ENCODE measurements around the gene ISG15.

Gene ISG15

GRCh38 chr1:1043411-1043810, 30.1 kb downstream of the ISG15 start:
- Histone ChIP-seq H3K4me3 (ENCODE audit: low read depth, low read length) (no peak overlapping the region), H3K9me3 (ENCODE audit: control insufficient read depth, low read length) (no peaks in the 10 kb centered on the region), H3K9ac (no peak overlapping the region), H3K36me3 (ENCODE audit: control insufficient read depth, insufficient read depth, low read length) (no peaks in the 10 kb centered on the region), H2AFZ (no peak overlapping the region), H3K27me3 (ENCODE audit: control insufficient read depth, insufficient read depth, low read length) (no peaks in the 10 kb centered on the region), H3K79me2 (no peaks in the 10 kb centered on the region), H3K4me1 (peaks cover 3% of the 10 kb centered on the region), H3K27ac (no peak overlapping the region), H3K4me2 (ENCODE audit: low read length) (no peak overlapping the region)
- no peak for TF ChIP-seq CTCF (IDR thresholded peaks at IDR 0.05)

GRCh38 chr1:1043921-1044320, 30.6 kb downstream of the ISG15 start:
- H3K4me2 ChIP-seq (ENCODE audit: low read length) = no peak overlapping the region
- H3K36me3 ChIP-seq (ENCODE audit: control insufficient read depth, insufficient read depth, low read length) = no peaks in the 10 kb centered on the region
- no peak overlapping the region for H2AFZ ChIP-seq
- no peak for TF ChIP-seq CTCF (IDR thresholded peaks at IDR 0.05)
- H3K4me1 ChIP-seq = peaks cover 3% of the 10 kb centered on the region
- no peak overlapping the region for H3K27ac ChIP-seq
- H3K79me2 ChIP-seq = no peaks in the 10 kb centered on the region
- no peaks in the 10 kb centered on the region for H3K27me3 ChIP-seq (ENCODE audit: control insufficient read depth, insufficient read depth, low read length)
- no peak overlapping the region for H3K4me3 ChIP-seq (ENCODE audit: low read depth, low read length)
- H3K9ac ChIP-seq = no peak overlapping the region
- no peaks in the 10 kb centered on the region for H3K9me3 ChIP-seq (ENCODE audit: control insufficient read depth, low read length)

- no peaks in the 10 kb centered on the region for H3K9me3 ChIP-seq (ENCODE audit: control insufficient read depth, low read length)
- no peak overlapping the region for H2AFZ ChIP-seq
- H3K9ac ChIP-seq = no peak overlapping the region
- no peak overlapping the region for H3K27ac ChIP-seq
- no peak for TF ChIP-seq CTCF (IDR thresholded peaks at IDR 0.05)
- no peaks in the 10 kb centered on the region for H3K79me2 ChIP-seq
- no peaks in the 10 kb centered on the region for H3K36me3 ChIP-seq (ENCODE audit: control insufficient read depth, insufficient read depth, low read length)
- H3K4me2 ChIP-seq (ENCODE audit: low read length) = no peak overlapping the region
- H3K4me1 ChIP-seq = peaks cover 3% of the 10 kb centered on the region
- H3K27me3 ChIP-seq (ENCODE audit: control insufficient read depth, insufficient read depth, low read length) = no peaks in the 10 kb centered on the region
- H3K4me3 ChIP-seq (ENCODE audit: low read depth, low read length) = no peak overlapping the region
Observed at GRCh38 chr1:1044455-1045078, 31.3 kb downstream of the ISG15 start.

GRCh38 chr1:1045129-1045528, 31.8 kb downstream of the ISG15 start:
- Histone ChIP-seq H3K4me1 (peaks cover under 1% of the 10 kb centered on the region), H3K4me2 (ENCODE audit: low read length) (no peak overlapping the region), H3K9ac (no peak overlapping the region), H3K9me3 (ENCODE audit: control insufficient read depth, low read length) (no peaks in the 10 kb centered on the region), H3K27ac (no peak overlapping the region), H2AFZ (no peak overlapping the region), H3K4me3 (ENCODE audit: low read depth, low read length) (no peak overlapping the region), H3K79me2 (no peaks in the 10 kb centered on the region), H3K27me3 (ENCODE audit: control insufficient read depth, insufficient read depth, low read length) (no peaks in the 10 kb centered on the region), H3K36me3 (ENCODE audit: control insufficient read depth, insufficient read depth, low read length) (no peaks in the 10 kb centered on the region)
- TF ChIP-seq CTCF (IDR thresholded peaks at IDR 0.05) = no peak

- Histone ChIP-seq H3K4me2 (ENCODE audit: low read length) (no peak overlapping the region), H3K27me3 (ENCODE audit: control insufficient read depth, insufficient read depth, low read length) (no peaks in the 10 kb centered on the region), H2AFZ (no peak overlapping the region), H3K4me1 (no peaks in the 10 kb centered on the region), H3K9me3 (ENCODE audit: control insufficient read depth, low read length) (no peaks in the 10 kb centered on the region), H3K36me3 (ENCODE audit: control insufficient read depth, insufficient read depth, low read length) (no peaks in the 10 kb centered on the region), H3K79me2 (no peaks in the 10 kb centered on the region), H3K9ac (no peak overlapping the region), H3K4me3 (ENCODE audit: low read depth, low read length) (no peak overlapping the region), H3K27ac (no peak overlapping the region)
- TF ChIP-seq CTCF (IDR thresholded peaks at IDR 0.05) = no peak
Observed at GRCh38 chr1:1046243-1046642, 32.9 kb downstream of the ISG15 start.

Measured in parathyroid adenoma (tissue), 2 donors.